Ramos (cell line): ENCODE results near the gene ACSS3.

ENCODE experiments used
- in situ Hi-C: fragments of 300-500 bp; cut with MboI; formaldehyde crosslinking; loops from one replicate; pipeline ENCODE4 v1.14.3; 2022; ENCODE audit warnings: low sequenced_read_pairs; ENCODE audit not compliant: unreplicated experiment

Gene ACSS3

DNA sequence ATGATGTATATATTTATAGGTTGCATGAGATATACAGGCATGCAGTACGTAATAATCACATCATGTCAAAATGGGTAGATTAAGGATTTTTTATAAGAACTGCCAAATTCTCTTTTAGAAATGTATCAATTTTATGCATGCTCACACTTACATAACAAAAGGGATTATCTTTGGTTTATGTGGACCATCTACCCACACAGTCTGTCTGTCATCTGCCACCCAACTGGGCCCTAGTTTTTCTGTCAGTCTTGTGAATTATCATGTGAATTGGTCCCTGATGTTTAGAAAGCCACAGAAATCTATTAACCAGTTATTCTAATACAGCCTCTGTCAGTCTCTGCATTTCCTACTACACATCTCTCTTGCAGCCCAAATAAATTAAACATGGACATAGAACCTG, 133.4 kb downstream of the ACSS3 start:
- in situ Hi-C loops = no loop called here

DNA sequence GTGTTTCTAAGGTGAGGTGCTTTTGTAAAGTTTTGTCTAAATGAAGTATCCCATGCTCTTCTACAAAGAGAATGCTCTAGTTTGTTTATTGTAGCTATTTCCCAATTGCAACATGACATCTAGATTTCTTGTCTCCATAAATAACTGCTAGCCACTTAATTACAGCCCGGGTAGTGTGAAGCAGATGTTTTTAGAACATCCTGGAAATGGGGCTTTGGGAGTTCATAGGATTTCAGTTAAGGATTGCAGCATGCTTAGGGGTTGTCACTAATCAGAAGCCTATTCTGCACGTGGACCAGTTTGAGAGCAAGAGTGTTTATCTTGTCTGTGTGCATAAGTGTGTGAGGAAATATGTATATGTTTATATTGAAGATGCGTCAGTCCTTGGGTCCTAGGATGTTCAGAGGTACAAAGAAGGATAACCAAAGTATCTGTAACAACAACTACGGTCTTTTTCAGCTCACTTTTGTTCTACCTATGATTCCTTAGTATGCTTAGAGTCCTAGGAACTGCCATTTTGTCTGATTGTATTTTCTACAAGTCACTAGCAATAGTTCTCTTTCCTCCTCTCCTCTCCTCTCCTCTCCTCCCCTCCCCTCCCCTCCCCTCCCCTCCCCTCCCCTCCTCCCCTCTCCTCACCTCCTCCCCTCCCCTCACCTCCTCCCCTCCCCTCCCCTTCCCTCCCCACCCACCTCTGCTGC, 135.3 kb downstream of the ACSS3 start:
- in situ Hi-C loops = no loop called here

DNA sequence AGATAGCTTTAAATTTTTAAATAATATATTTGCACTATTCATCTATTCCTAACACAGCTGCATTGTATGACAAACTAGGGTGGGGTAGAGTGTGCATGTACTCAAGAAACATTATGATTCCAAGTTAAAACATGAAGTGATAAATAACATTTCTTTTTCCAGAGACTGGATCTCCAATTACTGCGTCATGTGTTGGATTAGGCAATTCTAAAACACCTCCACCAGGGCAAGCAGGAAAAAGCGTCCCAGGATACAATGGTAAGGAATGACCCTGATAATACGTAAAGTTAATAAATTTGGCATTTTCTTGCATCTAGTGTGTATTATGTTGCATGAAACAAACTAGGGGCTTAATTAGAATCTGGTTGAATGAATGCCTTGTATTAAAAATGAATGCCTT, 138.9 kb downstream of the ACSS3 start:
- in situ Hi-C loops = no loop called here

DNA sequence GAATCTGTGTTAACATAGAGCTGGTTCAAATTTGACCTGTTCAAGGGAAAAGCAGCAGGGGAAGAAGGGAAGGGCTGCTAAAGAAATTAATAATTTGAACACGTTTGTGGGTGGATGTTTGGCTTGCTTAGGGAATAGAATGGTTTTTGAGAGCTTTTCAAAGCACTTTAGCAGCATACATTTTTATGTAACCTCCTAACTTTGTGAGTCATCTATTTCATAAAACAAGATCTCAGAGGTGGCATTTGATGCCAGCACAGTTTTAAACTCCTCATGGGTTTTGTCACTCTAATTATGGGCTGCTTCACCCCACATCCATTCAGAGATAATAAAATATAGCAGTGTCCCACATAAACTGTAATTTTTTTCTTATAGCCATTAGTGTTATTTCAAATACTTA, 143.8 kb downstream of the ACSS3 start:
- in situ Hi-C loops = no loop called here

DNA sequence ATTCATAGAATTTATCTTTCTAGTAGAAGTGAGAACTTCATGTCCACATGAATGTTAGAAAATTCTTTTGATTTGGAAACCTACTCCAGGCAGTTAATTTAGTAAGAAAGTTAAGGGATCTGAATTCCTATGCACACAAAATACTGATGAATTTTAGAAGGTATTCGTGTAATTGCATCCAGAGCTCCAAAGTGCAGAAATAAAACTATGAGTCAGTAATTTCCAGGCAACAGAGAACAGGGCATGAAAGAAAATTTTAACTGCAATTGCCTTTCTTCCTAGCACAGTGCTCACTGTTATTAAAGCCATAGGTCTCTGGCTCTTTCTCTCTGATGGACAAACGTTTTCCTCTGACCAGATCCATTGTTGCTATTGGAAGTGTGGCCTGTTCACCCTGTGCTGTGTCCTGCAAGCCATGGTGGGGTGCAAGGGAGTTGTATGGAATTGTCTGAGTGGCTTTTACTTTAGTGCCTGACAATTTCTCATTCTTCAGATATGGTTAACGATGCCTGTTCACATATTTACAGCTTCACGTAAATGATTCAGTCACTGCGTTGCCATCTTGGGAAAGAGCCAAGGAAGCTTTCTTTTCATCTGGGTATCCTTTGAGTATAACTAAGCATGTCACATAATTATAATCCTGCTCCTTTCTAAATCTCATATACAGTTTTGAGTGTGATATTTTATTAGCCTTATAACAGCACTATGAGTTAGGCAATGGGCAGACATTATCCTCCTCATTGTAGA, 145.1 kb downstream of the ACSS3 start:
- in situ Hi-C loops = no loop called here

DNA sequence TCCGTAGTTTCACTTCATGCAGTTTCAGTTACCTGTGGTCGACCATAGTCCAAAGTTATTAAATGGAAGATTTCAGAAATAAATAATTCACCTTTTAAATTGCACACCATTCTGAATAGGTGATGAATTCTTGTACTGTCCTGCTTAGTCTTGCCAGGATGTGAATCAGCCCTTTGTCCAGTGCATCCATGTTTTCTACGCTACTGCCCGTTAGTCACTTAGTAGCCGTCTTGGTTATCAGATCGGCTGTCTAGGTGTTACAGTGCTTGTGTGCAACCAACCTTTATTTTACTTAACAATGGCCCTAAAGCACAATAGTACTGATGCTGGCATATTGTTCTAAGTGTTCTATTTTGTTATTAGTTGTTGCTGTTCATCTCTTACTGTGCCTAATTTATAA, 146.7 kb downstream of the ACSS3 start:
- in situ Hi-C loops = no loop called here

DNA sequence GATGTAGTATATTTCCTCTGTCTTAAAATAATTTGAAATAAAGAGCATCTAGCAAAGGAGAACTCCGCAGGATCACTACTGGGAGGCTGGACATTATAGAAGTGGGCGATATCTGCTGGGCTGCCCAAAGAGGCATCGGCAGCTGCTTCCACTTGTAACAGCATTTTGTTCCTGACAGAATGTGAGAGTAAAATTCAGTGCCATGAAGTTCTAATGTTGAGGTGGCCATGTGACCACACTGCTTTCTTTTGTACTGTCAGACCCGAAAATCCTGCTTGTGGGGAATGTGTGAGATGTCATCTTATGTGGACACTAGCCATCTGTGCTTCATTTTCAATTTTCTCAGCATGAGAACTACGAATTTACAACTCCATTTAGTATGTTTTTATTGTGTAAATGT, 151.9 kb downstream of the ACSS3 start:
- in situ Hi-C loops = no loop called here

DNA sequence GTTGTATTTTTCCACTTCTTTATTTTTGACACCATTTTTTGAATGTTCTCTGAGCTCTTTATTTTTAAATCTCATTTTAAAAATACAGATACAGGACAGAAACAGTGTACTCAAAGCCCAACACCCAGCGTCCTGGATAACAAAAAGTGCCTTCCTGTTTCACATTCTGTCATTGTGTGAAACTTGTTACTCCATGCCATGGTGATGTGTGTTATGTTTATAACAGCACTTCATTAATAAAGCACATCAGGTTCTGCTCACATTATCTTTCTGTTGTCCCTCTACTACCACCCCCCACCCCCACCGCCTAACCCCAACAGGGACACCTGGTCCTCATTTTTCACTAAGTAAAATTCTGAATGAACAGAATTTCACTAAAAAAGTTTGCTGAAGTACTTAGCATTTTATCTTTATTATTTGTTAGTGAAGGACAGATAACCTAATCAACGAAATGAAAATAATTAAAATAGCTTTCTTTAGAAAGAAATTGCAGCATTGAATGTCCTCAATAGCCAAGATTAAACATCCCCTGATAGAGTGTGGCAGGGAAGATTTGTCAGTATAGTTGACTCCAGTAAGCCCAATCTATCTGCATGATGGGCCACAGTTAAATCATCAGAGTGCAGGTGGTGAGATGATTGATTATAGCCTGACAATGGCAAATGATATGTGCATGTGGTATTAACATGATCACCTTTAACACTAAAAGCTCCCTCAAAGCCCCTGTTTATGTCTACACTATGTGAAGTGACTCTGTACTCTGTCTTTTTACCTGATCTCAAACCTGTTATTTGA, 153.9 kb downstream of the ACSS3 start:
- in situ Hi-C loops = no loop called here

DNA sequence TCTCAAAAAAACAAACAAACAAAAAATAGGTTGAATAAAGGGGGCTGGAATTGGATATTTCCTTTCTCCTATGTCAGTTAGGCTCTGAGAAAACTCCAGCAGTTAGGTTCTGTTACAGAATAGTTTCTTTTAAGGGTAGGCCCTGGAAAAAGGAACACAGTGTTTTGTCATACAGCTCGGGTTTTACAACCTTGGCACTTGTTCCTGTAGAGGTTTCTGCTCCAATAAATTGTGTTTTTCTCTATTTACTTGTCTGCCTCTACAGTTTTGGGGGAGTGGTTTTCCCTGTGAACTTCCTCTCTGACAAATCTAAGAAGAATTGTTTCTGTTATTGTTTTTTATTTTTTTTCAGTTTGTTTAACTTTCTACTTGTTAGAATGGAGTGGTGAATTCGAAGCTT, 167.6 kb downstream of the ACSS3 start:
- in situ Hi-C loops = no loop called here

DNA sequence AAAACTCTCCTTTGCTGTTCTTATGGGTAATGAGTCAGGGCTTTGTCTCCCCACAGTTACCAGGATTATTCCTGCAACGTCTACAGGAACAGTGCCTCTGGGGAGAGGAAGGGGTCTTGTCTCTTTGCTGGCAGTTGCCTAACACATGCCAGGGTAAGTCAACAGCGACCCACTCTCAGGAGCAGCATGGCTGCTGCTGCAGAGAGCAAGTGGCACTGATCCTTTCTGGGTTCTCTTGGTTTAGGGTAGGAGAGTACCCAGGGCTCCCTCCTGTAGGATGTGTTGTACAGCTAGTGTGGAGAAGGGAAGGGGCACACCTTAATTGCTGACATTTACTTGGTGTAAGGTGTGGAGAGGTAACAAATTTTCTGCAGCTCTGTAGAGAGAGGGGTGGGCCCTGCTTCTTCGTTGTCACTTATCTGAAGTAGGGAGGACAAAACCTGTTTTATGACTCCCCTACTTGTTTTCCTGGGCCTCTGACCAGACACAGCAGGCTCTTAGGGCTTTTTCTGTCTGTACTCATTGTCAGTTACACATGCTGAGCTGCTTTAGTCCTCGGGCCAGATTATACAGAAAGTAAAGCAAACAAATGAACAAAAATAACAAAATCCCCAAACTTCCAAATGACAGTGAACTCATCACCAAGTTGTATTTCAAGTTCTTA, 168.2 kb downstream of the ACSS3 start:
- in situ Hi-C loops = no loop called here

DNA sequence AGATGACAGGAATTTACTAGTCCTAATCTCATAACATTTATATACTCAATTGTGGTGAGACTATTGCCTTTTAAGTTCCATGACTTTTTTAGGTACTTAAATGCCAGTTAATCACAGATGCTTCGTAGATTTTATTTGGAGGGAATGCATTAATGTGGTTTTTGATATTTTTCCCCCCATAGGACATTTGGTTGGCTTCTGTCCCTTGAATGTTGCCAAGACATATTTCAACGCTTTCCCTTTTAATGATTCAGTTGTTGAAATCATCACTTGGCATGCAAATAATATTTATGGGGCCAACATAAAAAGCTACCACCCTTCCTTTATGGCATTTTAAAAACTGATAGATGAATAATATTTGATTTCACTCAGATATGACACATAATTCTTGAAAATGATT, 172.1 kb downstream of the ACSS3 start:
- in situ Hi-C loops = no loop called here

DNA sequence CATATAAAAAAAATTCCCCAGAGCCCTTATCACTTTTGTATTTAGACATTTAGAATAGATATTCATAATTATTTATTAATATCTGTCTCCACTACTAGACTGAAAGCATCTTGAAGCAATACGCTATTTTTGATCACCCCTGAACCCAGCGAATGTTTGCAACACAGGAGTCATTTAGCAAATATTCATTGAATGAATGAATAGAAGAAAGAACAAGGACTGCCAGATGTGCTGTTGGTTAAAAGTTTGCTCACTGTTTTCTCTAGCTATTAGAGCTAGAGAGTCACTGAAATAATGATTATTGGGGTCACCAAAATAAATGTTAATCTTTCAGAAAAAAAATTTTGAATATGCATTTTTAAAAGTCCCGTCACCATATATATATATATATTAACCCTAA, 174.3 kb downstream of the ACSS3 start:
- in situ Hi-C loops = no loop called here

DNA sequence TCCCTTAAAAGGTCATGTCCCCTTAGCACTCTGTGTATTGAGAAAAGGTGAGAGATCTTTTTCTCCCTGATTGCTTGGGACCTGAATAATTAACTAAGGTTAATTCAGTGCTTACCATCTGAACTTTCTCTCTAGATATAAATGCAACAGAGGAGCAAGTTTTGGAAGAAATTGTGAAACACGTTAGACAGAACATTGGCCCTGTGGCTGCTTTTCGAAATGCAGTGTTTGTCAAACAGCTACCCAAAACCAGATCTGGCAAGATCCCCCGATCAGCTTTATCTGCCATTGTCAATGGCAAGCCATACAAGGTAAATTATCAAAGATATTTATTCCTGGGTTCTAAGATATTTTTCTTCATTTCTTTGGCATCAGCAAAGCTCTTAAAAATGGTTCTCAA, 175.5 kb downstream of the ACSS3 start:
- in situ Hi-C loops = no loop called here

DNA sequence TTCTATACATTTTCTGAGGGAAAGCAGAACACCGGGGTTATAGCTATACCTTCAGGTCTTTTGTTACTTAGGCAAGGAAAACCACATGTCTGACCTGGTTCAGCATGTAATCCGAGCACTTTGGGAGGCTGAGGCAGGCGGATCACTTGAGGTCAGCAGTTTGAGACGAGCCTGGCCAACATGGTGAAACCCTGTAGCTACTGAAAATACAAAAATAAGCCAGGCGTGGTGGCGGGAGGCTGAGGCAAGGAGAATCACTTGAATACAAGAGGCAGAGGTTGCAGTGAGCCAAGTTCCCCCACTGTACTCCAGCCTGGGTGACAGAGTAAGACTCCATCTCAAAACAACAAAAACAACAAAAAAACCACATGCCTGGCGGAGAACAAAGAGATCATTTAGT, 177.6 kb downstream of the ACSS3 start:
- in situ Hi-C loops = no loop called here

DNA sequence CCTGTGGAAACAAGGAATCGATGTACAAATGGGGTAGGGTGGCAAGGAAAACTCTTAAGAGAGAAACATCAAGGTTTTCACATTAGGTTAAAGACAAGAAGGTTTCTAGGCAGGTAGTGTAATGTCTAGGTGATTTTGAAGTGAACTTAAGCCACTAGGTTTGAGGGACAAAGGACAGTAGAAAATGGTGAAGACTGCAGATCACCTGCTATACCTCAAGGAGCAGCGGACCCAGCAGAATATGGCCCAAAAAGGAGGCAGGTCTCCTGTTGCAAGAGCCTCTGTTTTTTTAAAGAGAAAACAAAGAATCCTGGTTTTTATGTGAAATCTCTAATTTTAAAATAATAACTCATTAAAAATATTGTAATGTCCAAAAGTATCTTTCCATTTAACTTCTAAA, 178.1 kb downstream of the ACSS3 start:
- in situ Hi-C loops = no loop called here

DNA sequence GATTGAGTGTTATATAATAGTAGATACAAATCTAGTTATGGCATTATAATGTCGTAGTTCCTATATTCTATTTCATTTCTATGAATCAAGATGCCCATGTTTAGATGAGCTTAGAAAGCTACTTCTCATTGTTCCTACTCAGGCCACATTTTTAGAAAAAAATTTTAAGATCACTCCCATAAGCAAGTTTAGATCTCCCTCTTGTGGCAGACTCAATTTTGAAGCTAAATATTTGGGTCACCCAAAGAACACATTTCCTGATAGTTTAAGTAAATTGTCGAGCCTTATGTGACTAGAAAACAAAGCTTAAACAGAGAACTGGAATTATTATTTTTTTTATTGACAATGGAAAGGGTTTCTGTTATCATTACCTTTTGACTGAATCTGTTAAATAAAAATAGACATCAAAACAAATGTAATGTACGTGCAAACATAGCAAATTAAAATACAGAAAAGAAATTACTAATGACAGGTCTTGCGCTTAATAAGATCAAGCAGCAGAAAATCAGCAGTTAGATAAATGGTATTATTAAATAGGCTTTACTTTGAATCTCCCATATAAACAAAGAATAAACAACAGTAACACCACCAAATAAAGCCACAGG, 180.2 kb downstream of the ACSS3 start:
- in situ Hi-C loops = no loop called here

DNA sequence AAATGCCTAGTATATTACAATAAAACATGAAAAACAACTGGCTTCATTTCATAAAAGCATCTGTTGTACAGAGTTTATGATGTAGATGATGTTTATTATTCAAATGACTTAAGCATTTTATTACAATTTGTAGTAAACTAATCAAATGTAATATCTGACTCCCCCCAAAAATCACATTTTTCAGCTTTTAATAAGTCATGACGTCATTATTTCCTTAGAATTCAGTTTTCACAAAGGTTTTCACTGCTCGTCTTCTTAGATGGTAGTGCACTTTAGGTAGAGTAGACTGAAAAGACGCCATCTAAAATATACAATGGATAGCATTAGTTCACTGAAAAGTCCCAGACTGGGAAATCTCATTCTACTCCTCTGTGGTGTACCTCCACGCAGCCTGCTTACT, 181.5 kb downstream of the ACSS3 start:
- in situ Hi-C loops = no loop called here

DNA sequence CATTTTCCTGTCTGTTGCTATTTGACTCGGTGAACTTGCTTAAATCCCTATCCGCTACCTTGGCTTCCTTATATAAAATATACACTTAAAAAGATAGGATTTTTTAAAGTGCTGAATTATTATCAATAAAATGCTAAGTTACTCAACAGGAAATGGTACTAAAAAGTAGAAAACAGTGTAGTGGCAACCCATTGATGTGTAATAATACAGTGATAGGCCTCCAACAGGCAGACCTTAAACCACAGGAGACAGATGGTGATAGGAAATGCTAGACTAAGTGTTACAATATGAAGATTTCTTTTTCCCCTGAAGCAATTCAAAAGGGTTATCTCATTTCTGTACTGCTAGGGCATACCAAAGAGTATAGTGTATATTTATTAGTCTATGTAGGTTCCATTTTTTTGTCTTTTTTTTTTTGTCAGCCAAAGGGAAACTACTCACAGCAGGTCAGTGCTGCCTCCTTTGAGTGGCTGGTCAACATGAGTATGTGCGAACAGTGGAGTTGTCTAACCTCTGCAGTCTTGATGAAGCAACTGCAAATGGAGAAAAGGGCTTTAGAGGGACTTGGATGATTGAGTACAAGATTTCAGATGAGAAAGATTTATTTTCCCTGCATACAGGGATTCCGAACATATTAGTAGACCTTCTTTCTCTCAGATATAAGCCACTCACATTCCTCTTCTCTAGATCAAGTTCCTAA, 183.8 kb downstream of the ACSS3 start:
- in situ Hi-C loops = no loop called here

DNA sequence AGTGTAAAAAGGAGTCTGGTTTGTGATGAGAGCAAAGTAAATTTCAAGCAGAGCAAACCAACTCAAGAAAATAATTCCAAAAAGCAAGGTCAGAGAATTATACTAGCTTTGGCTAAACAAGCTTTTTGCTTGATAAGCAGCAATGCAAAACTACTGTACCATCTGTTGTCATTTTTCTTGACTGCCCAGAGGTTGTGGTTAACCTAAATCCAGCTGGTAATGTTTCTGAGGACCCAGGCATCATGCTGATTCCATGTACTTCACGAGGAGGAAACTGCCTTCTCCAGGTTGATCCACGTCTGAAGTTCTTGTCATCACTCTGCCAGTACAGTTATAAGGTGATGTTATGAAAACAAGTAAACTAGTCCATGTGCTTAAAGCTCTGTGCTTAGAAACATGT, 185.2 kb downstream of the ACSS3 start:
- in situ Hi-C loops = no loop called here

DNA sequence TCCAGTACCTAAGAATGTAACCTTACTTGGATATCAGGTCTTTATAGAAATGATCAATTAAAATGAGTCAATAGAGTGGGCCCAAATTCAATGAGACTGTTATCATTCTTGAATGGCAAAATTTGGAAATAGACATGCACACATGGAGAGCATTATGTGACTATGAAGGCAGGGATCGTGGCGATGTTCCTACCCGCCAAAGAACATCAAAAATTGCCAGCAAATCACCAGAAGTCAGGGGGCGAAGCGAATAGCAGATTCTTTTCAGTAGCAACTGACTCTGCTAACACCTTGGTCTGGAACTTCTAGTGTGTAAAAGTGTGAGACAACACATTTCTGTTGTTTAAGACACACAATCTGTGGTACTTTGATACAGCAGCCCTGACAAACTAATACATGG, 192.5 kb downstream of the ACSS3 start:
- in situ Hi-C loops = no loop called here
